OCI-LY3 (cell line): ENCODE measurements around the gene THUMPD2.

Experiments used
- H2AFZ ChIP-seq: fragments of 200-600, 300-600 bp; shearing (Covaris generic); 2 replicates; pipeline ENCODE4 v1.6.0; 2014; ENCODE audit warnings: antibody characterized with exemption, low read depth, low read length
- H3K27ac ChIP-seq: fragments of 200-600, 300-600 bp; sonication (generic); 2 replicates; pipeline ENCODE4 v1.5.1; 2014; ENCODE audit warnings: mild to moderate bottlenecking, low read length, moderate library complexity, mixed read lengths
- H3K27me3 ChIP-seq: fragments of 200-600, 300-600 bp; sonication (generic); 2 replicates; pipeline ENCODE4 v1.6.1; 2014; ENCODE audit warnings: low read depth, low read length, mixed read lengths
- H3K36me3 ChIP-seq: fragments of 200-600, 300-600 bp; sonication (generic); replicated peaks from 2 replicates; pipeline ENCODE3; 2014; ENCODE audit warnings: low read depth, low read length, mixed read lengths
- H3K4me1 ChIP-seq: fragments of 300-600, 200-600 bp; sonication (generic); 2 replicates; pipeline ENCODE4 v1.6.1; 2014; ENCODE audit warnings: low read length, mixed read lengths
- H3K4me2 ChIP-seq: fragments of 200-600, 300-600 bp; sonication (generic); 2 replicates; pipeline ENCODE4 v1.6.1; 2014; ENCODE audit warnings: low read length, mixed read lengths
- H3K4me3 ChIP-seq: fragments of 300-600, 200-600 bp; sonication (generic); 2 replicates; pipeline ENCODE4 v1.5.1; 2014; ENCODE audit warnings: antibody characterized with exemption, mild to moderate bottlenecking, low read length, moderate library complexity
- H3K79me2 ChIP-seq: fragments of 300-600, 200-600 bp; shearing (Covaris generic); 2 replicates; pipeline ENCODE4 v1.6.1; 2014; ENCODE audit warnings: mild to moderate bottlenecking, low read length, mixed read lengths
- H3K9ac ChIP-seq: fragments of 300-600, 200-600 bp; shearing (Covaris generic); 2 replicates; pipeline ENCODE4 v1.6.0; 2014; ENCODE audit warnings: mild to moderate bottlenecking, low read length, moderate library complexity
- H3K9me3 ChIP-seq: fragments of 200-600, 300-600 bp; shearing (Covaris generic); 2 replicates; pipeline ENCODE4 v1.6.1; 2014; ENCODE audit warnings: low read length, mixed read lengths; ENCODE audit not compliant: insufficient read depth
- H4K20me1 ChIP-seq: fragments of 200-600, 300-600 bp; sonication (generic); 2 replicates; pipeline ENCODE4 v1.6.1; 2016; ENCODE audit warnings: low read length, mixed read lengths; ENCODE audit not compliant: insufficient read depth
- EZH2phosphoT487 ChIP-seq: fragments of 200-600 bp; shearing (Covaris generic); IDR thresholded peaks from 2 replicates; pipeline ENCODE4 v1.6.1; 2018; ENCODE audit warnings: antibody characterized with exemption, mixed run types, low read depth
- TF ChIP-seq, protein P1 (sequence below): fragments of 200-600, 300-600 bp; sonication (generic); IDR thresholded peaks from 2 replicates; pipeline ENCODE4 v1.5.1; 2014; ENCODE audit warnings: antibody characterized with exemption, low read length, low read depth

The THUMPD2 gene

GRCh38 chr2:39708003-39708402 lies 71.1 kb downstream of the THUMPD2 start:
- Histone ChIP-seq H4K20me1 (no peaks in the 10 kb centered on the region), H3K4me1 (no peaks in the 10 kb centered on the region), H3K4me2 (no peak overlapping the region)

DNA sequence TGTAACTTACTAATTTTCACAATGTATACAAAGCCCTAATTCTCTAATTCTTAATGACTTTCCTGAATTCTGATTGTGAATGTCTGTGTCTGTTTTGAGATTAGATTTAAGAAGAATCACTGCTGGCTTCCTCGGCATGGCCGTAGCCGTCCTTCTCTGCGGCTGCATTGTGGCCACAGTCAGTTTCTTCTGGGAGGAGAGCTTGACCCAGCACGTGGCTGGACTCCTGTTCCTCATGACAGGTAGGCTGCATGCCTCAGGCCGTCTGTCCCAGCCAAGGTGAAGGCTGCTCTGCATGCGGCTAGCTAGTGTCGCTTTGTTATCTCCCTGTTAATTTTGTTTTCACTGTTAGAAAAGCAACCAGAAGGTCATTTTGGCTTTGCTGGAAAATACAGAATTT lies 72.1 kb downstream of the THUMPD2 start:
- TF ChIP-seq, protein P1, sequence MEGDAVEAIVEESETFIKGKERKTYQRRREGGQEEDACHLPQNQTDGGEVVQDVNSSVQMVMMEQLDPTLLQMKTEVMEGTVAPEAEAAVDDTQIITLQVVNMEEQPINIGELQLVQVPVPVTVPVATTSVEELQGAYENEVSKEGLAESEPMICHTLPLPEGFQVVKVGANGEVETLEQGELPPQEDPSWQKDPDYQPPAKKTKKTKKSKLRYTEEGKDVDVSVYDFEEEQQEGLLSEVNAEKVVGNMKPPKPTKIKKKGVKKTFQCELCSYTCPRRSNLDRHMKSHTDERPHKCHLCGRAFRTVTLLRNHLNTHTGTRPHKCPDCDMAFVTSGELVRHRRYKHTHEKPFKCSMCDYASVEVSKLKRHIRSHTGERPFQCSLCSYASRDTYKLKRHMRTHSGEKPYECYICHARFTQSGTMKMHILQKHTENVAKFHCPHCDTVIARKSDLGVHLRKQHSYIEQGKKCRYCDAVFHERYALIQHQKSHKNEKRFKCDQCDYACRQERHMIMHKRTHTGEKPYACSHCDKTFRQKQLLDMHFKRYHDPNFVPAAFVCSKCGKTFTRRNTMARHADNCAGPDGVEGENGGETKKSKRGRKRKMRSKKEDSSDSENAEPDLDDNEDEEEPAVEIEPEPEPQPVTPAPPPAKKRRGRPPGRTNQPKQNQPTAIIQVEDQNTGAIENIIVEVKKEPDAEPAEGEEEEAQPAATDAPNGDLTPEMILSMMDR: no peak
- TF ChIP-seq EZH2phosphoT487: no peak
- no peak overlapping the region for H3K27ac ChIP-seq

More at GRCh38 chr2:39708003-39708402, 71.1 kb downstream of the THUMPD2 start:
- TF ChIP-seq, protein P1: no peak
- H3K27me3 ChIP-seq: peaks cover 13% of the 10 kb centered on the region; the same call in 1 of the 2 replicates
- no peaks in the 10 kb centered on the region for H3K9me3 ChIP-seq
- H3K4me3 ChIP-seq: no peak overlapping the region
- H2AFZ ChIP-seq: no peak overlapping the region
- H3K27ac ChIP-seq: no peak overlapping the region
- no peaks in the 10 kb centered on the region for H3K36me3 ChIP-seq
- H3K79me2 ChIP-seq: no peaks in the 10 kb centered on the region
- H3K9ac ChIP-seq: no peak overlapping the region

DNA sequence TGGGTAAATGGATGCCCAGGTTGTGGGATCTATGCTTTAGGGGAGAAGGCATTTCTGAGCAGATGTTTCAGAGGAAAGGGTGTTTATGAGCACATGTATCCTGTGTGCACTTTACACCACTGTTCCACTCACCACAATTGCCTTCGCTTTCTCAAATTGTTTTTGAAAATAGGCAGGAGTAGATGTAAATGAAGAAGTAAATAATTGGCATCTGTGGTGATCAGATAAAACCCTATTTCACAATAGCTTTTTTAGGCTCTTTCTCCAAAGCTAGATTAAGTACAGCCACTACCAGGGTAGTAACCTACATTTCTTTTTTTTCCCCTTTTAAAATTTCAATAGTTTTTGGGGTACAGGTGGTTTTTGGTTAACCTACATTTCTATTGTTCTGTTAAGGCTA lies 72.7 kb downstream of the THUMPD2 start:
- H3K36me3 ChIP-seq: no peaks in the 10 kb centered on the region
- H3K4me3 ChIP-seq: no peak overlapping the region
- H3K9ac ChIP-seq: no peak overlapping the region
- no peaks in the 10 kb centered on the region for H4K20me1 ChIP-seq
- H3K9me3 ChIP-seq: peaks cover 7% of the 10 kb centered on the region; the same call in 1 of the 2 replicates
- TF ChIP-seq EZH2phosphoT487: no peak
- TF ChIP-seq, protein P1: no peak
- H3K4me2 ChIP-seq: no peak overlapping the region
- no peaks in the 10 kb centered on the region for H3K4me1 ChIP-seq
- H3K27me3 ChIP-seq: peaks cover 16% of the 10 kb centered on the region; the same call in 1 of the 2 replicates
- H2AFZ ChIP-seq: no peak overlapping the region
- H3K27ac ChIP-seq: no peak overlapping the region
- no peaks in the 10 kb centered on the region for H3K79me2 ChIP-seq

More for the DNA sequence above, 72.1 kb downstream of the THUMPD2 start:
- H3K9ac ChIP-seq: no peak overlapping the region
- no peak overlapping the region for H3K4me2 ChIP-seq
- H3K4me1 ChIP-seq: no peaks in the 10 kb centered on the region
- H3K9me3 ChIP-seq: peaks cover 1% of the 10 kb centered on the region; the same call in 1 of the 2 replicates
- H3K27me3 ChIP-seq: peaks cover 16% of the 10 kb centered on the region; the same call in 1 of the 2 replicates
- no peaks in the 10 kb centered on the region for H3K36me3 ChIP-seq
- H3K4me3 ChIP-seq: no peak overlapping the region
- H3K79me2 ChIP-seq: no peaks in the 10 kb centered on the region
- H2AFZ ChIP-seq: no peak overlapping the region
- no peaks in the 10 kb centered on the region for H4K20me1 ChIP-seq

GRCh38 chr2:39705638-39706037 lies 73.4 kb downstream of the THUMPD2 start:
- Histone ChIP-seq H3K27ac (no peak overlapping the region), H4K20me1 (no peaks in the 10 kb centered on the region), H3K27me3 (peaks cover 16% of the 10 kb centered on the region; the same call in 1 of the 2 replicates), H3K9ac (no peak overlapping the region), H3K4me3 (no peak overlapping the region), H3K4me2 (no peak overlapping the region), H3K79me2 (no peaks in the 10 kb centered on the region), H3K9me3 (peaks cover 10% of the 10 kb centered on the region; the same call in 1 of the 2 replicates), H2AFZ (no peak overlapping the region), H3K36me3 (no peaks in the 10 kb centered on the region), H3K4me1 (no peaks in the 10 kb centered on the region)
- TF ChIP-seq, protein P1: no peak
- TF ChIP-seq EZH2phosphoT487: no peak
